Anterior cingulate cortex (tissue), 58 donors: Measurements from ENCODE around the gene TBP.

ENCODE experiments used
- DNase-seq, 58 donors: peaks; one replicate each; lab custom pipeline; 2025; lab: John Stamatoyannopoulos, UW

The TBP gene

DNA sequence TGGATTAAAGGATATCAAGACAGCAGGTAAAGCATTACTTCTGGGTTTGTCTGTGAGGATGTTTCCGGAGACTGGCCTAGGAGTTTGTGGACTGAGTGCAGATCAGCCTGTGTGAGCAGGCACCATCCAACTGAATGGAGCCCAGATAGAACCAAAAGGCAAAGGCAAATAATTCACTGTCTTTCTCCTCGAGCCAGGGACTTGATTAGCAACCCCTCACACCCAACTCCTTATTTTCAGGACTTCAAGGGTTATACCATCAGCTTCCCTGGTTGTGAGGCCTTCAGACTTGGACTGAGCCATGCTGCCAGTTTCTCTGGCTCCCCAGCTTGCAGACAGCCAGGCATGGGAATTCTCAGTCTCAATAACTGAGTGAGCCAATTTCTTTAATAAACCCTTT is 20.4 kb upstream of the TBP start:
- no peak for DNase-seq

DNA sequence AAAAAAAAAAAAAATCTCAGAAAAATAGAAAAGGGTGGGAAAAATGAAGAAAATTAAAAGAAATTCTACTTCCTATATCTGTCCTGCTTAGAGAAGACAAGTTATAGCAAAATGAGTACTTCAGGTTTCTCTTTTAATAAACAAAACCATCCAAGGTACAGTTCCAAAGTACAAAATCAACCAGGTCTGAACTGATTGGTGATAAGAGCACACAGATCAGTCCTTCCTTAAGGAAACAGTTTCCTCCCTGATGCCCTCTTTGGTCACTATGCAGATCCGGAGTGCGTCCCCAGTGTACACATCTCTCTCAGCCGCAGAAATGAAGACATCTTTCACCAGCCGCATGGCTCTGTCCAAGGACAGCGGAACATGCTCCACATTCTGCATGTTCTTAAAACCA is 19.2 kb upstream of the TBP start:
- no peak for DNase-seq

DNA sequence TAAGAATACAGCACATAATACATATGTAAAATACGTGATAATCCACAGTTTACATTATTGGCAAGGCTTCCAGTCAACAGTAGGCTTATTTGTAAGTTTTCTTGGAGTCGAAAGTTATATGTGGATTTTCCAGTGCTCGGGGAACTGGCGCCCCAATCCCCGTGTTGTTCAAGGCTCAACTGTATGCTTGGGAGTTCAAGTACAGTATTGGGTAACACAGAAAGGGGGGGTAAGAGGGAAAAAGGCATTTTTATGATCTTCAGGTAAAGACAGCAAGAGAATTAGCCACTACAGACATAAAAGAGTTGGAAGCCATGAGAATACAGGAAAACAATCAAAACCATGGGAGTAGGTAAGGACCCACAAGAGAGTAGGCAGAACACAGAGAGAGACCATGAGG is 17.5 kb upstream of the TBP start:
- DNase-seq: no peak

DNA sequence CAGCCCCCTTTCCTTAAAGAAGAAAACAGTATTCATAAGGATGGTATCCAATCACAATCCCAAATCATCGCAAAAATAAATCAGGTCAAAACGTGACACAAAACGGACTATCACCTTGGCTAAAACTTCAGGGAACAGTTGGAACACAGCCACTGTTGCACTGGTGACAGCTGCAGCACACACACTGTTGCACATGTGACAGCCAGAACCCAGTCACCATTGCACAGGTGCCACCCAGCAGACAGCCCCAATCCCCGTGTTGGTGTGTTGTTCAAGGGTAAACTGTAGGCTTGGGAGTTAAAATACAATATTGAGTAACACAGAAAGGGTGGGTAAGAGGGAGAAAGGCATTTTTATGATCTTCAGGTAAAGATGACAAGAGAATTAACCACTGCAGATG is 16.8 kb upstream of the TBP start:
- DNase-seq: no peak

DNA sequence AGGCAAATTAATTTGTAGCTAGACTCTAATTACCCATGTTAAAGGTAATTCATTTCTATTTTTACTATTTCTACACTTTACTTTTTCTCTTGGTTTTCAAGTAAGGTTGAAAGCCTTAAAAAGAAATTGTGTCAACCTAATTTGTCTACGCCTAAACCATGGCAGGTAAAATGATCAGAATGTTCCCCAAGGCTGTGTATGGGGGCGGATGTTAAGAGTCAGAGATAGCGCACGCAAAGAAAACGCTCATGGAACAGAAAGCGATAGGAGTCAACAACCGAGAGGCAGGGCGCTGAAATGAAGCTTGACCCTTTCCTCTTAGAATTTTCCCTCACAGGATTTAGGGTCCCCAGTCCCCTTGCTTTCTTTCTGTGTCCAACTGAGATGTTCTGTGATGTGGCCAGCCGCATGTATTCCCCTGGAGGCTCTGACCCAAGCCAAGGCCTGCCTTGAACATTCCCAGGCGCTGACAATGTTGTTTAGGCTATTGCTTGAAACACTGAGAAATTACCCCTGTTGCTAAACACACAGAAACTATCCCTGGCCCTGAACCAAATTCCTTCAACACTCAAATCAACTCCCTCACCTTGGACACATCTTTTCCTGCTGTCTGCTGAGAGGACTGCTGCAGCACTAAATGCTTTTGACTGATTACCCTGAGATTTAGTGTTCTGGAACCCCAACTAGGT is 12.0 kb upstream of the TBP start:
- DNase-seq: no peak

DNA sequence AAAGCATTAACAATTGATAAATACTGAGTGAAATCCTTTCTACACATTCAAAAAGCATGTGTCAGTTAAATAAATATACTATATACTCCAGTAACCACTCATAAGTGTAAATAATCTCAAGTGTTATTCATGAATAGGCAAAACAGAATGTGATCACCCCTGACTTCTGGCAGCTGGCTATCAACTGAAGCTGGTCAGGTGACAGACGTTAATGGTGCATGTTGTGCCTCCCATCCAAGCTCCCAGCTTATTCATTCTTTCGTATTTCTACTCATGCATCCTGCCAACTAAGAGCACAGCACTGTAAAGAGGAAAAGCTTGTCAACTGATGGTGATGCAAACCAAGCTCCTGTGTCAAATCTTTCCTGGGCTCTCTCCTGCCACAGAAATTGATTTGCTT is 8.8 kb upstream of the TBP start:
- DNase-seq: no peak

DNA sequence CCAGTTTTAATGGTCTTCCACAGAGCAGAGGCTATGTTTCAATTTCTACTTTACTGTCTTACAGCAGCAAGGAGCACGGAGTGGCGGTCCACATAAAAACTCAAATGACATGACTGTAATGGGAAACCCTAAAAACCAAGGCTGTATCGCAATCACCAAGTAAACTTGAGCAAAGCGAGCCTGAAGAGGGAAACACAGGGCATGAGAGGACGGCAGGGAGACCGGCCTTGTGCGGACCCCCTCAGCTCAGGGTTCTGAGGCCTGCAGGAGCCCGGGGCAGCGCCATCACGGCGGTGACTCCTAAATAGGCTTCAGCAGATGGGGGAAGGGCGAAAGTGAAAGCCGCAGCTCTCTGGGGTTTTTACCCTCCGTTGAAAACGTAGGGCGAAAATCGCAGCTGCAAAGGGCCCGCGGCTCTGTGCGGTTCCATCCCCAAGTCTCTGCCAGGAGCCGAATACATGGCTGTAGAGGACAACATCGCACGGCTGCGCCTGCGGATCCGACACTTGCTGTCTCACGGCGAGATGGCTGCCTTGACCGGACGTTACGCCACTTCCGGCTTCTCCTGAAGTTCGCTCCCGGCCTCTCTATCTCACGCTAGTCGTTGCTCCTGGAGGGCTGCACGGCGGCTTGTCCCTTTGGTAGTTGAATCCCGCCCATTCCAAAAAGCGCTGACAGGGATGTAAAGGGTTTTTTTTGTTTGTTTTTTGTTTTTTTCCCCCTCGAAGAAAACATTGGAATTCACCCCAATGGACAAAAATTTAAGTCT is 1.2 kb upstream of the TBP start, which contains the start of gene PSMB1:
Gene PSMB1, minus strand, starts transcription at position 543 of the 769 bp plus-strand sequence. Its CDS starts 65 bp downstream, at position 478.
- DNase-seq: peak; percentile 58 to 98 (median 92)

DNA sequence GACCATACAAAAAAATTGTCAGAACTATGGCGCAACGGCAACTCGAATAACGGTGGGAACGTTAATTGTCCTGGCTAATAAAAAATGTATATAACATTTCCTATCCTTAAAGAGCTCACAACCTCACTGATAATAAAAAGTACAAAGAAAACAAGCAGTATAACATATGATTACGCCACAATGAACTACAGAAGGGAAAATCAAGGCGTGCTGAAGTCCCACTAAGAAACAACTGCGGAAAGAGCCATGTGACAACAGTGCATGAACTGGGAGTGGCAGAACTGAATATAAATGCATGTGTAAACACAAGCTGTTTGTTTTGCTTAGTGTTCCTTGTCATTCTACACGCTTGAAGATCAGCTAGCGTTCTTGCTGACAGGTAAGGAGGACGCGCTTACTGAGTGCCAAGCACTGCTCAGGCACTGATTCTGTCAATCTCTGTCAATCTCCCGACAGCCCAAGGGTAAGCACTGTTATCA is 596 bp upstream of the TBP start:
- peak in 16 of 58 donors; percentile 38 to 86 (median 66) for DNase-seq

DNA sequence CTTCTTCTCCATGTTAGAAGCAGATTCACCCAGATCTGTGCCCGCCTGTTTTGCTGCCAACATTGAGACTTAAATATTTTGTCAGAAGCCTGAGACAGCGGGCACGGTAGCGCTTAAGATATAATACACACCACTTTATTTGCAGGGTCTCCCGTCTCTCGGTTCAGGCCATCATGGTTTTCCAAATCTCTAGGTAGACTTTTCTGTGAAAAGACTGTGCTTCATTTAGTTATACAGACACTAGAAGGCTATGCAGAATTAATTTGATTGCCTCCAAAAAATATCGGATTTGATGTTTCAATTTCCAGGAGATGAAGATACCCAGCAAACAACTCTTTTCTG is 598 bp downstream of the TBP start:
- no peak for DNase-seq

DNA sequence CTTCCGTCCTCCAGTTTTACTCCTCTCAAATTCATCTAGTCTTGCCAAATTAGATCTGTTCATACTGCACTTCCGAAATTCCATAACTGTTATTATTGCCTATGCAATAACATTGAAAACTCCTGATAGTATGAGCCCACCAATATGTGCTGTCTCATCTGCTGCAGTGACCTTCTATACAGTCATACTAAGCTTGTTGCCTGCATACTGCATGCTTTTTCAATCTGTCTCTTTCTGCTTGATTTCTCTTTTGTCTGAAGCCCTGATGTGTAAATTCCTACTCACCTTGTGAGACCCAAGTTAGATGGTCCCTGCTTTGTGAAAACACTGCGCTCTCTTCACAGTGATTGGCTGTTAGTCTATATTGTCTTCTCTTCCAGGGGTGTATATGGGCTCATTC is 1.1 kb downstream of the TBP start:
- no peak for DNase-seq

DNA sequence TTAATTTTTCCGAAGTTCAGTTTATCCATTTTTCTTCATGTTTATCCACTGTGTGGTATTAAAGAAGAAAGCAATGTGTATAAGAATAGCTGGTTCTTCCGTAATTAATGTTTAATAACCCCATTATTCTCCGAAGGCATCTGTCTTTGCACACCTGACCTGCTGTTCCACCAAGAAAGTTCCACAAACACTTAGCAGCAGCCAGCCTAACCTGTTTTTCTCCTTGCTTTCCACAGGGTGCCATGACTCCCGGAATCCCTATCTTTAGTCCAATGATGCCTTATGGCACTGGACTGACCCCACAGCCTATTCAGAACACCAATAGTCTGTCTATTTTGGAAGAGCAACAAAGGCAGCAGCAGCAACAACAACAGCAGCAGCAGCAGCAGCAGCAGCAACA is 7.4 kb downstream of the TBP start:
- DNase-seq: no peak

DNA sequence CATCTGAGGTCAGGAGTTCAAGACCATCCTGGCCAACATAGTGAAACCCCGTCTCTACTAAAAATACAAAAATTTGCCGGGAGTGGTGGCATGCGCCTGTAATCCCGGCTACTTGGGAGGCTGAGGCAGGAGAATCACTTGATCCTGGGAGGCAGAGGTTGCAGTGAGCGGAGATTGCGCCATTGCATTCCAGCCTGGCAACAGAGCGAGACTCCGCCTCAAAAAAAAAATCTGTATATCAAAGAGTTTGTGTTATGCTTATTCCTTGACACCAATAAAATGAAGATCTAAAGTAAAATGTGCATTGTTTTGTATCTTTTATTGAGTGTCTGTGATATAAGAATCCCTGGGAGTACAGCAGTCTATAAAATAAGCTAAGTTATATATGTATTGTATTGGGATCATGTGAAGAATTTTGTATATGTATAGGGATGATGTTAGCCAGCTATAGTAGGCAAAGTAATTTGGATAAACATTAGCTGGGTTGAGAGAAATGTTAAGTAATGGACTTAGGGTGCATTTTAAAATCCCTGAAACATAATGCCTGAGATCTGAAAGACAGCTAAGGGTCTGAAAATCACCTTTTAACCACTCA is 10.9 kb downstream of the TBP start:
- no peak for DNase-seq

DNA sequence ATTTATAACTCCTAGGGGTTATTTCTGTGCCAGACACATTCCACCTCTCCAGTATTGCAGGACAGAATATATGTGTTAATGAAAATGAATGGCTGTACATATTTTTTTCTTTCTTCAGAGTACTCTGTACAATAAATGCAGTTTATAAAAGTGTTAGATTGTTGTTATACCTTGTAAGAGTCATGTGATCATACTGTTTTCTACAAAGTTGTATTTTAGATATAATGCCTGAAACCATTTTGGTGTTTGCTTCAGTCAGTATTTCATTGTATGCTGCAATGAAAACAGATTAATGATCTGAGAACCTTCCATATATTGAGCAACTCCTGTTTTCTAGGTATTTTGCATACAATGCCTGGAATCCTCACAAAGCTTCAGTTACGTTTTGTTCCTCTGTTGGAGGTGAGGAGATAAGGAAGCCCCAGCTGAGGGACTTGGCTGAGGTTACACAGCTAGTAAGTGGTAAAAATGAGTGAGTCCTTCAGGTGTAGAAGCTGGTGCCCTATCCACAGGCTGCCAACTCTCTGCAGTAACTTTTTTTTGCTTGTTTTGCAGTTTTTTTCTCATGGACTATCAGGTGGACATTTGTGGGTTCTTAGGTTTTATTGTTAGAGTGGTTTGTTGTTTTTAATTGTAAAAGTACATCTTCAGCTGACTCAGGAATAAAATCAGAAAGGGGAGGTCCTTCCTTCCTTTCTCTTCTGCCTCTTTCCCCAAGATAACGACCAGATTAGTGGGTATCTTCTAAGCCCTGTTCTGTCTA is 18.7 kb downstream of the TBP start:
- DNase-seq: no peak

DNA sequence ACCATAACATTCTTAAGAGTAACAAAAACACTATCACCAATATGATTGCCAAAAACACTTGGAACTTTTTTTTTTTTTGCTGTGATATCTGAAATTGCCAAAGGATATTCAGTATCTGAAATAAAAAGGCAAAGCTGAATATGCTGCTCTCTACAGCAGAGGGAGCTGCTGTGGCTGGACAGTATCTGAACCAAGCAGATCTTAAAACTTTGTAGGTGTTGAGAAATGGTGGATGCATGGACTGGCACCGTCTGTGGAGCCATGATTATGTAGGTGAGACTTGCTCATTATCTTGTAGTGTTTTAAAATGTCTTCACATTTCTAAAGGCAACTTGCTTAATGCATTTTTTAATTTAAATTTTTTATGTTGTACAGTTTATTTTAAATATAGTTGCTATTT is 21.1 kb downstream of the TBP start:
- no peak for DNase-seq

DNA sequence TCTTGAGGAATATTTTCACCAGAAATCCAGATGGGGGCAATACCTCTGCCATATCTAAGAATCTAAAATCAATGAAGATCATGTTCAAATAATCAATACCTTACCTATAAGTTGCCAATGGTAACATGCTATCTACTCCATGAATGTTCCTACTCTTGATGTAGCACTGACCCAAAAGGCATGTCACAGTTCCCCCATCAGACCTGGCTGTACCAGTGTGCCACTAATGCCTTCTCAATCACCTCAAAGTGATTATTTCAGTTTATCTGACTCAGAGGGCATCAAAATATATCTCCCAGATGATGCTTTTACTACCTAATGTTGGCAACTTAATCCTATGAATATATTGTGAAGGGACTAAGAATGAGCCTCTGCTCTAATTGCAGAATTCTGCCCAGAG is 24.7 kb downstream of the TBP start:
- no peak for DNase-seq

DNA sequence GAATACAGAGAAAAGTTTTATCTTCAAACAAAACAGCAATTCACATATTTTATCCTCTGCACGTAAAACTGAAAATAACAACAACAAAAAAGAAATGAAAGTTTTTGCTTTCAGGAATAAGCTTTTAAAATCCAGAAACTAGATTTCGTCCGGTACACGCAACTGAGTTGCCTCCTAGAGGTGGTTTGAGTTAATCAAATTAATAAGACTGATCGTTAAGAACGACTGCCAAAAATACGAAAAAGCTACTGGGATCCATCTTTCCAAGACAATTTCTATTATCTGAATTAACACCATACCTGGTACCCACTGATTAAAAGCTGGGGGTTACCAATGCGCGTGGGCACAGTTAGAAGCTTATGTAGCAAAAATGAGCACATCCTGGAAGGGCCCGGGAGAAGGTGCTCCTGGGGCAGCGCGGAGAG is 29.6 kb downstream of the TBP start:
- DNase-seq: no peak

DNA sequence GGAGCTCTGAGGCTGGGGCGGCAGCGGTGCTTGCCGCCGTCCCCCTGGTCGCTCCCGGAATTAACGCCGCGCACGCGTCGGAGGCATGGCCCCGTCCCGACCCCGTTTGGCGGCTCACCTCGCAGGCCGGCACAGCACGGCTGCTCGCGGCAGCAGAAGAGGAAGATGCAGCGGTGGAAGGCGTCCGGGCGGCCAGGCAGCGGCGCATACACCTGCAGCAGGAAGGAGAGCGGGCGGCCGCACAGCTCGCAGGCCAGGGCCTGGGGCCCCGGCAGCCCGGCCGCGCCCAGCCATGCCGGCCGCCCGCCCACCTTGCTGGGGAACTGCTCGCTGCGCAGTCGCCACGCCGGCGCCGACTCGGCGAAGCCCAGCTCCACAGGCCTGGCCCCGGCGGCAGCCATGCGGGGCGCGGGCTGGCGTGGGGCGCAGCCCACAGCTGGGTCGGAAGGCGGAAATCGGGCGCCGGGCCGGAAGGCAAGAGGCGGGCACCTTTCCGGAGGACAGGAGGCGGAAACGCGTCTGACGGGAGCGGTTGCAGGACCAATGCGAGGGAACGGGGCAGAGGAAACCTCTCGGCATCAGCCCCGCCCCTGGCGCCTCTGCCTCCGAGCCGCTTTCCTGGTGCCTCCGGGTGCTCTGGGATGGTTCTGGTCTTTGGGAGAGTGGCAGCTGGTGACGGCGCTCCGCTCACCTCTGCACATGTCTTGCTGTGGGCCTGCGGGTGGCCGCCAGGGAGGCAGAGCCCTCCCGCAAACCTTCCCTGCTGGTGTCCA is 30.2 kb downstream of the TBP start, which contains the start of gene PDCD2:
Gene PDCD2, minus strand, starts transcription at position 457 of the 773 bp plus-strand sequence. Its CDS starts 56 bp downstream, at position 401.
- peak; percentile 34 to 94 (median 86) for DNase-seq

DNA sequence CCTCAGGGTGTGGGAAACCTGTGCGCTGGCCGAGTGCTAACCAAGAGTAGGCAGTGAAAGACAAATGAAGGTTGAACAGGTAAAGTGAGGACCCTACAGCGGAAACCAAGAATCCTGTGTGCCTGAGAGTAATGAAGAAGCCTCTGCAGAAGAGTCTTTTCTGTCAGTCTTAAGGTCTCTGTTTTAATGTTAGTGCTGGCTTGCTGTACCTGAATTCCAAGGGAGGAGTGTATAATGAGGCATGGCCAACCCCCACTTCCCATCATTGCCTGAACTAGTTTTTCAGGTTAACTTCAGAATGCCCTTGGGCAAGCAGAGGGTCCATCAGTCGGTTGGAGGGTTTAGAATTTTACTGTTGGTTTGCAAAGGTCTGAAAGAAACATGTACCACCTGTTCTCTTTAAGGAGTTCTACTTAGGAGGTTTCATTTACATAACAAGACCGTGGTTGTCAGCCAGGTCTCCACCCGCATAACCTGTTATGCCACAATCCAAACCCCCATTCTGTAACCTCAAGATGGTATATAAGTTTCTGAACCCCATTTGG is 30.9 kb downstream of the TBP start:
- no peak for DNase-seq

DNA sequence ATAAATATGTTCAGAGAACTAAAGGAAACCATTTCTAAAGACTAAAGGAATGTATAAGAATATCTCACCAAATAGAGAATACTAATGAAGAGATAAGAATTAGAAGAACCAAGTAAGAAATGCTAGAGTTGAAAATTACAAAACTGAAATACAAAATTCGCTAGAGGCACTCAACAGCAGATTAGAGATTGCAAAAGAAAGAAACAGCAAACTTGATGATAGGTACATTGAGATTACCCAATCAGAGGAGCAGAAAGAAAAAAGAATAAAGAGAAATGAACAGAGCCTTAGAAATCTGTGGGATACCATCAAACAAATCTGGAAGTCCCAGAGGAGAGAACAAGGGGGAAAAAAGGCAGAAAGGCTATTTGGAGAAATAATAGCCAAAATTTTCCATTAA is 36.6 kb downstream of the TBP start:
- DNase-seq: no peak

DNA sequence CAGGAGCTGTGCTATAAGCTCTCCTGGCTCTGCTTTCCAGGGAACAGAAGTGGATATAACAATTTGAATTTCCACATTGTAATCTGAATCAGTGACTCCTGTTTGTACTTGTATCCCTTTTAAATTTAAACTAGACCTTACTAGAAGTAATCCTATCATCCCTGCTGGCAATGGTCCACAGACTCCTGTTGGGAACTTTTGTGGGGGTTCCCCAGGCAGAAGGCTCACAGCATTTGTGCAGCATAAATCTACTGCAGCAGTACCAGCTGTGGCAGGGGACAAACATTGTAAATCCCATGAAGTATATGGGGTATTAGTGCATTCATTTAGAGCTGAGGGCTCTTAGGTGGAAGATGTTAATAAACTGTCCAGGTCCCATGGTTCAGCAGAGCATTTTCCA is 42.3 kb downstream of the TBP start:
- no peak for DNase-seq
